Measurements from ENCODE around the gene LRRC4. TPM values are rescaled to one million over a fixed set of nuclear protein-coding genes. Genes with fewer than 3 reads are reported as not detected.

The LRRC4 gene
- total RNA-seq, 1 experiment from 2014 or later = 10.4 TPM

- Histone ChIP-seq H3K27me3 (ENCODE audit: insufficient read depth, low read length) (no peaks in the 10 kb centered on the region), H2BK5ac (ENCODE audit: insufficient read length, low read length) (no peak overlapping the region), H3K79me2 (ENCODE audit: insufficient read depth, low read length) (no peaks in the 10 kb centered on the region), H3K23ac (ENCODE audit: insufficient read length, low read depth, low read length) (no peak overlapping the region), H2BK12ac (ENCODE audit: insufficient read length, low read depth, low read length) (no peak overlapping the region), H3K27ac (ENCODE audit: insufficient read length, low read depth, low read length) (no peak overlapping the region), H4K91ac (ENCODE audit: insufficient read length, low read depth, low read length) (no peak overlapping the region), H2BK15ac (ENCODE audit: low read depth, low read length) (no peak overlapping the region), H4K20me1 (ENCODE audit: control insufficient read depth, insufficient read depth, insufficient read length) (no peaks in the 10 kb centered on the region), H2BK120ac (ENCODE audit: low read depth, low read length, poor library complexity, severe bottlenecking) (no peak overlapping the region), H3K4ac (ENCODE audit: low read depth, low read length) (no peak overlapping the region), H3K14ac (ENCODE audit: insufficient read depth, low read length) (no peak overlapping the region), H4K5ac (ENCODE audit: insufficient read length, low read depth, low read length) (no peak overlapping the region), H3K56ac (ENCODE audit: insufficient read length, low read depth, low read length) (no peak overlapping the region), H3K23me2 (ENCODE audit: insufficient read length, low read depth, low read length, poor library complexity, severe bottlenecking) (no peaks in the 10 kb centered on the region), H3K79me1 (ENCODE audit: insufficient read depth, low read depth, low read length, poor library complexity, severe bottlenecking) (no peaks in the 10 kb centered on the region), H3K18ac (ENCODE audit: insufficient read length, low read depth, low read length) (no peak overlapping the region), H2BK20ac (ENCODE audit: low read depth, low read length, poor library complexity, severe bottlenecking) (no peak overlapping the region), H3K9ac (ENCODE audit: extremely low read depth, insufficient read length, low read length) (no peak overlapping the region), H3K4me1 (ENCODE audit: insufficient read depth, low read length) (peaks cover 6% of the 10 kb centered on the region; the same call in 1 of the 2 replicates), H2AFZ (ENCODE audit: low read length) (no peak overlapping the region), H3T11ph (ENCODE audit: low read length) (no peak overlapping the region), H3K9me3 (ENCODE audit: control insufficient read depth, low read depth, low read length) (no peaks in the 10 kb centered on the region), H3K4me2 (ENCODE audit: insufficient read depth, insufficient read length, low read length) (no peak overlapping the region), H4K8ac (replicated peaks; ENCODE audit: insufficient read length, low read depth, low read length) (no peak overlapping the region), H2AK5ac (ENCODE audit: insufficient read length, low read length) (no peak overlapping the region)
- peak overlapping the region in 1 of 3 experiments; percentile 1; a peak in 1 of 7 replicates for H3K27ac Mint-ChIP-seq
- no peaks in the 10 kb centered on the region for H3K9me3 Mint-ChIP-seq
- peaks cover 2 to 19% (median 14%) of the 10 kb centered on the region in 3 experiments; a peak in 6 of 7 replicates for H3K36me3 Mint-ChIP-seq (ENCODE audit: insufficient read depth in 1 of 3, low read depth in 3 of 3)
- WGBS (ENCODE audit: extremely low coverage, insufficient read length, low lambda C conversion rate) = no CpG with 5 or more reads among the region's 4 CpGs
- no peak overlapping the region for H3K4me3 Mint-ChIP-seq
- H3K27me3 Mint-ChIP-seq (ENCODE audit: low read depth) = no peaks in the 10 kb centered on the region
- no peak for DNase-seq
- TF ChIP-seq, protein P1, sequence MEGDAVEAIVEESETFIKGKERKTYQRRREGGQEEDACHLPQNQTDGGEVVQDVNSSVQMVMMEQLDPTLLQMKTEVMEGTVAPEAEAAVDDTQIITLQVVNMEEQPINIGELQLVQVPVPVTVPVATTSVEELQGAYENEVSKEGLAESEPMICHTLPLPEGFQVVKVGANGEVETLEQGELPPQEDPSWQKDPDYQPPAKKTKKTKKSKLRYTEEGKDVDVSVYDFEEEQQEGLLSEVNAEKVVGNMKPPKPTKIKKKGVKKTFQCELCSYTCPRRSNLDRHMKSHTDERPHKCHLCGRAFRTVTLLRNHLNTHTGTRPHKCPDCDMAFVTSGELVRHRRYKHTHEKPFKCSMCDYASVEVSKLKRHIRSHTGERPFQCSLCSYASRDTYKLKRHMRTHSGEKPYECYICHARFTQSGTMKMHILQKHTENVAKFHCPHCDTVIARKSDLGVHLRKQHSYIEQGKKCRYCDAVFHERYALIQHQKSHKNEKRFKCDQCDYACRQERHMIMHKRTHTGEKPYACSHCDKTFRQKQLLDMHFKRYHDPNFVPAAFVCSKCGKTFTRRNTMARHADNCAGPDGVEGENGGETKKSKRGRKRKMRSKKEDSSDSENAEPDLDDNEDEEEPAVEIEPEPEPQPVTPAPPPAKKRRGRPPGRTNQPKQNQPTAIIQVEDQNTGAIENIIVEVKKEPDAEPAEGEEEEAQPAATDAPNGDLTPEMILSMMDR (conservative IDR thresholded peaks at IDR 0.05) = no peak
- peaks cover 28 to 38% of the 10 kb centered on the region in 2 experiments for H3K4me1 Mint-ChIP-seq
Observed at GRCh38 chr7:127997226-127997922, 33.9 kb downstream of the LRRC4 start.
